GM21723 (cell line): Measurements from ENCODE around the gene SUMO2.
"Not testable (repeated sequence)": the region's sequence is repeated elsewhere in the genome, so short reads cannot be mapped to it uniquely, and the experiment has no call there.

Experiments used
- ATAC-seq: cut with Tn5 transposase; IDR thresholded peaks from one replicate; pipeline ENCODE4 v1.9.1; 2021; ENCODE audit warnings: mild to moderate bottlenecking, moderate library complexity; ENCODE audit not compliant: unreplicated experiment

The SUMO2 gene

GRCh38 chr17:75182569-75183436 is at the start of gene SUMO2:
Gene SUMO2, minus strand, starts transcription at chr17:75182959. Its CDS starts 125 bp downstream, at chr17:75182834.
- ATAC-seq = peak; percentile 71

- no peak for ATAC-seq
These were observed 49.1 kb upstream of the SUMO2 start for GRCh38 chr17:75231741-75232464.

GRCh38 chr17:75231071-75231470 is 48.3 kb upstream of the SUMO2 start:
- no peak for ATAC-seq

- no peak for ATAC-seq
These were observed 46.1 kb upstream of the SUMO2 start for GRCh38 chr17:75228847-75229246.

- no peak for ATAC-seq
These were observed 45.5 kb upstream of the SUMO2 start for GRCh38 chr17:75228305-75228704.

- ATAC-seq = no peak
These were observed 45.0 kb upstream of the SUMO2 start for GRCh38 chr17:75227729-75228128.

GRCh38 chr17:75225016-75225415 is 42.3 kb upstream of the SUMO2 start:
- no peak for ATAC-seq

- ATAC-seq = no peak
These were observed 37.1 kb upstream of the SUMO2 start for GRCh38 chr17:75219815-75220214.

- no peak for ATAC-seq
These were observed 35.4 kb upstream of the SUMO2 start for GRCh38 chr17:75218131-75218530.

- ATAC-seq = no peak
These were observed 26.3 kb upstream of the SUMO2 start for GRCh38 chr17:75209061-75209460.

- ATAC-seq = no peak
These were observed 25.4 kb upstream of the SUMO2 start for GRCh38 chr17:75208161-75208560.

GRCh38 chr17:75207760-75208159 is 25.0 kb upstream of the SUMO2 start:
- no peak for ATAC-seq

GRCh38 chr17:75207050-75207407 is 24.3 kb upstream of the SUMO2 start:
- not testable (repeated sequence) for ATAC-seq

- no peak for ATAC-seq
These were observed 23.0 kb upstream of the SUMO2 start for GRCh38 chr17:75205793-75206163.

GRCh38 chr17:75205037-75205792 is 22.5 kb upstream of the SUMO2 start, which contains the start of gene NUP85:
Gene NUP85, plus strand, starts transcription at chr17:75205679. Its CDS starts 83 bp downstream, at chr17:75205762.
- ATAC-seq = peak; percentile 70

GRCh38 chr17:75199886-75200618 is 17.3 kb upstream of the SUMO2 start:
- ATAC-seq = no peak

- no peak for ATAC-seq
These were observed 12.1 kb upstream of the SUMO2 start for GRCh38 chr17:75194879-75195278.

- ATAC-seq = no peak
These were observed 8.8 kb upstream of the SUMO2 start for GRCh38 chr17:75191584-75191983.

- no peak for ATAC-seq
These were observed 5.9 kb upstream of the SUMO2 start for GRCh38 chr17:75188614-75189013.

- no peak for ATAC-seq
These were observed 1.5 kb upstream of the SUMO2 start for GRCh38 chr17:75183999-75184884.
